Left ventricle myocardium inferior (tissue), 1 donor: ENCODE results near the gene PUM1. TPM values are rescaled to one million over a fixed set of nuclear protein-coding genes. Genes with fewer than 3 reads are reported as not detected.

Source experiments
- DNase-seq: peaks from one replicate; pipeline ENCODE4 v3.0.0-alpha.2; 2020
- H3K27ac ChIP-seq: fragments of 200-600 bp; replicated peaks from 2 replicates; pipeline ENCODE4 v1.8.0; 2021
- H3K27me3 ChIP-seq: fragments of 200-600 bp; 2 replicates; pipeline ENCODE4 v1.8.0; 2021; ENCODE audit warnings: low read depth
- H3K36me3 ChIP-seq: fragments of 200-600 bp; 2 replicates; pipeline ENCODE4 v1.8.0; 2021
- H3K4me1 ChIP-seq: fragments of 200-600 bp; 2 replicates; pipeline ENCODE4 v1.8.0; 2021
- H3K4me3 ChIP-seq: fragments of 200-600 bp; 2 replicates; pipeline ENCODE4 v1.8.0; 2021; ENCODE audit warnings: mild to moderate bottlenecking, moderate library complexity
- H3K9me3 ChIP-seq: fragments of 200-600 bp; replicated peaks from 2 replicates; pipeline ENCODE4 v1.8.0; 2021
- CTCF ChIP-seq: fragments of 200-600 bp; IDR thresholded peaks from 2 replicates; pipeline ENCODE4 v1.8.0; 2021; ENCODE audit warnings: antibody characterized with exemption, mild to moderate bottlenecking, borderline replicate concordance
- intact Hi-C: fragments of 100-400 bp; cut with micrococcal nuclease; formaldehyde crosslinking; loops from one replicate; pipeline ENCODE4 v1.11.0; 2022
- total RNA-seq: library from RNA; stranded (reverse); fragmentation: NEBNext Ultra II Directional; extraction: Animal tissue kit (Norgen Biotek cat#: 25700); gene quantifications from one replicate; pipeline ENCODE4 v1.2.1, GENCODE V29; 2021
- donor health status: DM: no; HTN: yes; CAD: no; lungs with severe emphysema.

The PUM1 gene
- total RNA-seq, 1 donor from 2014 or later = 80.1 TPM

- intact Hi-C loops = no loop called here
- Histone ChIP-seq H3K36me3 (no peaks in the 10 kb centered on the region), H3K27me3 (no peaks in the 10 kb centered on the region), H3K4me3 (no peak overlapping the region), H3K9me3 (no peaks in the 10 kb centered on the region), H3K4me1 (peaks cover 34% of the 10 kb centered on the region), H3K27ac (peak overlapping the region; percentile 73)
- TF ChIP-seq CTCF = no peak
- no peak for DNase-seq
These were observed 164.5 kb downstream of the PUM1 start for GRCh38 chr1:30900931-30901560.

GRCh38 chr1:30900486-30900885 is 165.0 kb downstream of the PUM1 start:
- Histone ChIP-seq H3K27ac (no peak overlapping the region), H3K9me3 (no peaks in the 10 kb centered on the region), H3K36me3 (no peaks in the 10 kb centered on the region), H3K4me3 (no peak overlapping the region), H3K4me1 (peaks cover 38% of the 10 kb centered on the region), H3K27me3 (no peaks in the 10 kb centered on the region)
- no peak for TF ChIP-seq CTCF
- intact Hi-C loops = no loop called here
- DNase-seq = no peak

GRCh38 chr1:30899577-30900389 is 165.7 kb downstream of the PUM1 start:
- Histone ChIP-seq H3K4me1 (peaks cover 42% of the 10 kb centered on the region), H3K4me3 (no peak overlapping the region), H3K9me3 (no peaks in the 10 kb centered on the region), H3K27ac (no peak overlapping the region), H3K27me3 (no peaks in the 10 kb centered on the region), H3K36me3 (no peaks in the 10 kb centered on the region)
- no peak for TF ChIP-seq CTCF
- no peak for DNase-seq
- intact Hi-C loops = no loop called here

- H3K36me3 ChIP-seq = no peaks in the 10 kb centered on the region
- no peaks in the 10 kb centered on the region for H3K27me3 ChIP-seq
- H3K4me3 ChIP-seq = no peak overlapping the region
- no peaks in the 10 kb centered on the region for H3K9me3 ChIP-seq
- no peak for DNase-seq
- H3K4me1 ChIP-seq = peaks cover 37% of the 10 kb centered on the region
- H3K27ac ChIP-seq = no peak overlapping the region
- no peak for TF ChIP-seq CTCF
- intact Hi-C loops = no loop called here
These were observed 167.3 kb downstream of the PUM1 start for GRCh38 chr1:30898031-30898815.

- Histone ChIP-seq H3K9me3 (no peaks in the 10 kb centered on the region), H3K4me1 (peaks cover 36% of the 10 kb centered on the region), H3K36me3 (no peaks in the 10 kb centered on the region), H3K27ac (no peak overlapping the region), H3K4me3 (no peak overlapping the region), H3K27me3 (no peaks in the 10 kb centered on the region)
- DNase-seq = no peak
- intact Hi-C loops = no loop called here
- TF ChIP-seq CTCF = no peak
These were observed 168.6 kb downstream of the PUM1 start for GRCh38 chr1:30896905-30897304.
